Retinal pigment epithelial cell (primary cell): ENCODE measurements around the gene DNAJB9.

ENCODE experiments used
- DNase-seq: peaks from one replicate; pipeline ENCODE4 v3.0.0-alpha.2; 2010; ENCODE audit warnings: low read depth
- H3K4me3 ChIP-seq: 2 replicates; pipeline ENCODE4 v1.5.1; 2011; ENCODE audit warnings: mild to moderate bottlenecking, low read length, control low read depth, moderate library complexity
- TF ChIP-seq, protein P1 (sequence below): conservative IDR thresholded peaks from 2 replicates; pipeline ENCODE4 v1.5.1; 2011; ENCODE audit warnings: low read depth, low read length, control low read depth, inconsistent platforms

The DNAJB9 gene

DNA sequence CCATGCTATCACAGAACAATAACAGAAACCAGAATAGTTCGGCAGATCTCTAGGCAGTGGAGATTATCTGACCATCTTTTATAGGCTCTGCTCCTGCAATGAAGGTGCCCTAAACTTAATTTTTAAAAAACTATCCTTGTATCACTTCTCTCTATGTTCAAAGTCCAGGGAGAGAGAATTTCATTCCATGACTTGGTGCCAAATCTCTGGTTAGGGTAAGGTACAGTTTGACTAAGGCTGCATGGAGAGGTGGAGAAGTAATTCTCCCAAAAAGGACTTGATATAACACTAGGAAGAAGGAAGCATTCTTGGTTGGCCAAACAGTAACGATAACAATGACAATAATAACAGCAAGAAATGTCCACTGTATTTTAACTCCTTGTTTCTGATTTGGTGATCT, 40.0 kb downstream of the DNAJB9 start:
- H3K4me3 ChIP-seq: no peak overlapping the region
- no peak for DNase-seq
- TF ChIP-seq, protein P1, sequence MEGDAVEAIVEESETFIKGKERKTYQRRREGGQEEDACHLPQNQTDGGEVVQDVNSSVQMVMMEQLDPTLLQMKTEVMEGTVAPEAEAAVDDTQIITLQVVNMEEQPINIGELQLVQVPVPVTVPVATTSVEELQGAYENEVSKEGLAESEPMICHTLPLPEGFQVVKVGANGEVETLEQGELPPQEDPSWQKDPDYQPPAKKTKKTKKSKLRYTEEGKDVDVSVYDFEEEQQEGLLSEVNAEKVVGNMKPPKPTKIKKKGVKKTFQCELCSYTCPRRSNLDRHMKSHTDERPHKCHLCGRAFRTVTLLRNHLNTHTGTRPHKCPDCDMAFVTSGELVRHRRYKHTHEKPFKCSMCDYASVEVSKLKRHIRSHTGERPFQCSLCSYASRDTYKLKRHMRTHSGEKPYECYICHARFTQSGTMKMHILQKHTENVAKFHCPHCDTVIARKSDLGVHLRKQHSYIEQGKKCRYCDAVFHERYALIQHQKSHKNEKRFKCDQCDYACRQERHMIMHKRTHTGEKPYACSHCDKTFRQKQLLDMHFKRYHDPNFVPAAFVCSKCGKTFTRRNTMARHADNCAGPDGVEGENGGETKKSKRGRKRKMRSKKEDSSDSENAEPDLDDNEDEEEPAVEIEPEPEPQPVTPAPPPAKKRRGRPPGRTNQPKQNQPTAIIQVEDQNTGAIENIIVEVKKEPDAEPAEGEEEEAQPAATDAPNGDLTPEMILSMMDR: no peak

DNA sequence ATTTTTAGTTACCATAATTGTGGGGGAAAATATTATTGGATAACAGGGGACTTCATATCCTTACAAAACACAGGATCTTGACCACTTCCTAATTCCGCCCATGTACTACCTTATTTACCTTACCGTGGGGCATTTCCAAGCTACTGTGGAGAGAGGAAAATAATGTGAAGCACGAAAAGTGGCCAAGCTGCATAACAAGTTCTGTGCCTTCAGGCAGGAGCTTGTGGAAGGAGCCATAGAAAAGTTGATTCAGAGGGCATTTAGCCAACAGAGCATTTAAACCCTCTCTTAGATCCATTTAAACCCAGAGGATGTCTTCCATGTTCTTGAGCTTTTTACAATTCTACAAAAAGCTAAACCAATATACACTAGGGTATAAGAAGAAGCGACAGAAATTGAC, 41.6 kb downstream of the DNAJB9 start:
- TF ChIP-seq, protein P1: no peak
- no peak for DNase-seq
- H3K4me3 ChIP-seq: no peak overlapping the region

- DNase-seq: no peak
- no peak overlapping the region for H3K4me3 ChIP-seq
- TF ChIP-seq, protein P1: peak; percentile 56
These were observed 43.7 kb downstream of the DNAJB9 start for GRCh38 chr7:108613147-108613948.

DNA sequence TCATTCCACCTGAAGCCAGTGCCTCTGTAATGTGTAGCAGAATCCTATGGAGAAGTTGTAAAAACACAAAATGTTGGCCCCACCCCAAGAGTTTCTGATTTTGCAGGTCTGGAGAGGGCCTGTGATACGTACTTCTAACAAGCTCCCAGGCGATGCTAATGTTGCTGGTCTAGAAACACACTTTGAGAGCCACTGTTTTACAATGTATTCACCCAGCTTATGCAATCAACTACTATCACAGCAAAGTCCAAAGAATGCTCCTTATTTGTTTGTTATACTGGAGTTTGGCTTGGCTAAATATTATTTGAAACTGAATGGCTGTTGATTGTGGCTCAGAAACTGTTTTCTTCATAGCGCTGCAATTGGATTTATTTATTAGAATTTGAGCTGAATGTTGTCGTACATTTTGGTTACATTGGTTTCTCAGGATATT, 44.3 kb downstream of the DNAJB9 start:
- TF ChIP-seq, protein P1: no peak
- no peak overlapping the region for H3K4me3 ChIP-seq
- DNase-seq: no peak

DNA sequence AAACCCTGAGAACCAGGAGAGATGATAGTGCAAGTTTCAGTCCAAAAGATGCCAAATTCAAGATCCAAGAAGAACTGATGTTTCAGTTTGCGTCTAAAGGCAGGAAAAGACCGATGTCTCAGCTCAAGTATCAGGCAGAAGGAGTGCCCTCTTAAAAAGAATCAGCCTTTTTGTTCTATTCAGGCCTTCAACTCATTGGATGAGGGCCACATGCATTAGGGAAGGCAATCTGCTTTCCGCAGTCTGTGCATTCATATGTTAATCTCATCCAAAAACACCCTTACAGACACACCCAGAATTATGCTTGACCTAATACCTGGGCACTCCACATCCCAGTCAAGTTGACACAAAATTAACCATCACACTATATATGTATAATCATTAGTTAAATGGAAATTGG, 45.2 kb downstream of the DNAJB9 start:
- TF ChIP-seq, protein P1: no peak
- no peak overlapping the region for H3K4me3 ChIP-seq
- DNase-seq: no peak

DNA sequence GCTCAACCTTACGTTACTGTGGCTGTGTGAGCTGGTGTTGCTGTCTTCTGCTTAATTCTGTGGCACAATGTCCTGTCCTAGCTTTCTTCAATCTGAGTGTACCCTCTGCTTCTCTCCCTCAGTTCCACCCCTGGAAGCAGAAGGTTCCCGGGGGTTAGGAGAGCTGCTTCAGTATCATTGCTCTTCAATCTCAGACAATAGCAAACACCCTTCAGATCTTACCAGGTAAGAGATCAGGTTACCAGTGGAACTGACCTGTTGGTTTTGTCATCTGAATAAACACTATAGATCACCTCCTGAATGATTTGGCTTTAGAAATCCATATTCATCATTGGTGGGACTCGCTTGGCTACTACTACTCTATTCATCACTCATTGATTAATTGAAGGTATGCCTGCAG, 48.4 kb downstream of the DNAJB9 start:
- TF ChIP-seq, protein P1: no peak
- no peak for DNase-seq
- no peak overlapping the region for H3K4me3 ChIP-seq

- TF ChIP-seq, protein P1: no peak
These were observed 53.5 kb downstream of the DNAJB9 start for GRCh38 chr7:108623220-108623619.

More at GRCh38 chr7:108623220-108623619, 53.5 kb downstream of the DNAJB9 start:
- no peak overlapping the region for H3K4me3 ChIP-seq
- DNase-seq: peak; percentile 52
